ENCODE results near the gene SPTBN2.

The SPTBN2 gene

GRCh38 chr11:66663741-66664296, 65.2 kb downstream of the SPTBN2 start:
- H3K27ac ChIP-seq = no peak overlapping the region
- TF ChIP-seq CTCF (conservative IDR thresholded peaks at IDR 0.05) = no peak

DNA sequence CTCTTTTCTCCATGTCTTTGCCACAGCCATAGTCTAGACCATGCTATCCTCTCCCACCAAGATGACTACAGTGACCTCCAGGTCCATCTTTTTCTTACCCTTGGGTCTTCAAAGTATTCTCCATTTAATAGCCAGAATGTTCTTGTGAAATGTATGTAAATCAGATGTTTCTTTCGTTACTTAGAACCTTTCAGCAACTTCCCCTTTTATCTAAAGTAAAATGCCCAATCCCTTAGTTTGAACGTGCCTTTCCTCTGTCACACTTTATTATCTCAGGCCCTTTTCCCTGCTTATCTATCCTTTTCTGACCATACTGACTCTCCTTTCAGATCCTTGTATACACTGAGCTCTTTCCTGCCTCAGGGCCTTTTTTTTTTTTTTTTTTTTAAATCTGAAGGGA, 69.3 kb downstream of the SPTBN2 start:
- no peak for TF ChIP-seq CTCF (conservative IDR thresholded peaks at IDR 0.05)
- no peak overlapping the region for H3K27ac ChIP-seq

DNA sequence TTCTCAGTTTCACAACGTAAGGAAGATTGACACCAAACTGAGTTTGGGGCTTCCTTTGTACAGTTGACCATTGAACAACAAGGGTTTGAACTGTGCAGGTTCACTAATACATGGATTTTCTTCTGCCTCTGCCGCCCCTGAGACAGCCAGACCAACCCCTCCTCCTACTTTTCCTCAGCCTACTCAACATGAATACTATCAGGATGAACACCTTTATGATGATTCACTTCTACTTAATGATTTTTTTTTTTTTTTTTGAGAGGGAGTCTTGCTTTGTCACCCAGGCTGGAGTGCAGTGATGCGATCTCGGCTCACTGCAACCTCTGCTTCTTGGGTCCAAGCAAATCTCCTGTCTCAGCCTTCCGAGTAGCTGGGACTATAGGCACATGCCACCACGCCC, 75.9 kb downstream of the SPTBN2 start:
- TF ChIP-seq CTCF (conservative IDR thresholded peaks at IDR 0.05) = no peak
- no peak overlapping the region for H3K27ac ChIP-seq

GRCh38 chr11:66652651-66653050, 76.4 kb downstream of the SPTBN2 start:
- no peak overlapping the region for H3K27ac ChIP-seq
- no peak for TF ChIP-seq CTCF (conservative IDR thresholded peaks at IDR 0.05)

DNA sequence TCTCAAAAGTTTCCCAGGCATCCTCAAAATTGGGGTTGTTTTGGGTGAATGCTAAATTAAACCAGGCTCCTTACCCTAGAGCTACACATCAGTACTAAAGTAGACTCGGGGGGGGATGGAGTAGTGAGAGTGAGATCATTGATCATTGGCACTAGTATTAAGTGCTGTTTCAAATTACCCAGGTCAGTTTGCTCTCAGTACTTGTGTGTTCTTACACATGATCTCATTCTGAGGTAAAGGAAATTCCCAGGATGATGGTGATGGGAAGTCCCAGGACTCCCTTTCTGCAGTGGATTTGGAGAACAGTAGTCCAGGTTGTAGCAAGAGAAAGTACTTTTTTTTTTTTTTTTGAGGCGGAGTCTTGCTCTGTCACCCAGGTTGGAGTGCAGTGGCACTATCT, 78.0 kb downstream of the SPTBN2 start:
- TF ChIP-seq CTCF (conservative IDR thresholded peaks at IDR 0.05) = no peak
- no peak overlapping the region for H3K27ac ChIP-seq

DNA sequence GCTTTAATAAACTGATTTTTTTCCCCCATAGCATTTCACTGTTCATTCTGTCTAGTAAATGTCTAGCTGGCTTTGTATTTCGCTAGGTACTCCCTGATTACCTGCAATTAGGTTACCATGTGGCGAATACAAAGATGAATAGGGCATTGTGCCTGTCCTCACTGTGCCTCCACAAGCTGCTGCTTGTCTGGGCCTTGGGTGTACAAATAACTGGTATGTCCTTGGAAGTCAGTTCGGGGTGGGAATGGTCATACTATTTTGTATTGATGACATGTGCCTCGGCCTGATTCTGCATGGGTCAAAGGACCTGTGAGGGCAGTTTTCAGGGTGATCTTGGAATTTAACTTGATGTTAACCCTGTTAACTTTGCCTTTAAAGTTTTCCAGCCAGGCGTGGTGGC, 79.1 kb downstream of the SPTBN2 start:
- no peak for TF ChIP-seq CTCF (conservative IDR thresholded peaks at IDR 0.05)
- no peak overlapping the region for H3K27ac ChIP-seq

GRCh38 chr11:66646828-66647227, 82.2 kb downstream of the SPTBN2 start:
- no peak for TF ChIP-seq CTCF (conservative IDR thresholded peaks at IDR 0.05)
- H3K27ac ChIP-seq = no peak overlapping the region

All from VCaP (cell line).